Measurements from ENCODE around the gene HDAC9. TPM values are rescaled to one million over a fixed set of nuclear protein-coding genes. Genes with fewer than 3 reads are reported as not detected.
A peak's percentile ranks its signal among the peaks of the same experiment; 100 is the strongest.

The HDAC9 gene
- polyA plus RNA-seq, 1 of the 3 experiments (the other 2 are of a cell fraction), result 11.6 TPM

DNA sequence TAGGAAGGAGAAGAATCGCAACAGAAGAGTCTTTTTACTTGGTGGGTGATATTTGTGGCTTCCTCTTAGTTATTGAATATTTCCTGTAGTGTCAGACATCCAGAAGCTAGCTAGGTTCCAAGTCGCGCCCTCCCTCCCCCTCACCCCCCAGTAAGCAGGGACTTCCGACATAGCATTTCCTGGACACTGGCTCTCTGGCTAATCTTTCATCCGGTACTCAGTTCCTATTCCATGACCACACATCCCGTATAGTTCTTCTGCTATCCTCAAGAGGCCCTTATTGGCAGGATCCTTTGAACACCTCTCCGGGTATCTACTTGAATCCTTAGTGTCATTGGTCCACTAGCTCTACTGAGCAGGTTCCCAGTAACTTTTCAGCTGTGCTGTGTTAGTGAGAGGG lies 167.8 kb downstream of the HDAC9 start:
- Histone ChIP-seq H3K4me2 (no peak overlapping the region), H4K20me1 (ENCODE audit: insufficient read depth) (no peaks in the 10 kb centered on the region), H3F3A (replicated peaks; ENCODE audit: insufficient read depth) (peaks cover 21% of the 10 kb centered on the region), H3K27ac (ENCODE audit: low read depth in 2 of 2, low read length in 1 of 2) (no peak overlapping the region), H2AFZ (ENCODE audit: low read depth) (no peak overlapping the region), H3K27me3 (ENCODE audit: insufficient read depth) (no peaks in the 10 kb centered on the region), H3K36me3 (replicated peaks in 1 of 2; ENCODE audit: control insufficient read depth in 1 of 2, insufficient read depth in 2 of 2, low read length in 1 of 2) (peaks cover 42 to 50% of the 10 kb centered on the region in 2 experiments), H3K9me2 (no peaks in the 10 kb centered on the region), H3K4me3 (ENCODE audit: low read depth in 2 of 2, low read length in 1 of 2) (no peak overlapping the region), H3K9ac (no peak overlapping the region), H3K79me2 (ENCODE audit: insufficient read depth) (no peaks in the 10 kb centered on the region), H3K4me1 (ENCODE audit: control insufficient read depth in 1 of 2, insufficient read depth in 2 of 2, low read depth in 1 of 2, low read length in 1 of 2) (peaks cover 14 to 16% of the 10 kb centered on the region in 2 experiments; a peak in 3 of 4 replicates), H3K9me3 (no peaks in the 10 kb centered on the region)
- ChIA-PET POLR2A (no interaction called here), CTCF (interaction anchor here (1.0 kb wide), 1 partner anchor 92 kb away, joined by 6 read pairs; no protein-coding TSS in a partner anchor)
- DNase-seq, result no peak
- 97% methylated on average over 7 of the region's 7 CpGs for WGBS (ENCODE audit: low lambda C conversion rate)
- no peak for TF ChIP-seq CTCF (IDR thresholded peaks at IDR 0.05)
- TF ChIP-seq, protein P1, sequence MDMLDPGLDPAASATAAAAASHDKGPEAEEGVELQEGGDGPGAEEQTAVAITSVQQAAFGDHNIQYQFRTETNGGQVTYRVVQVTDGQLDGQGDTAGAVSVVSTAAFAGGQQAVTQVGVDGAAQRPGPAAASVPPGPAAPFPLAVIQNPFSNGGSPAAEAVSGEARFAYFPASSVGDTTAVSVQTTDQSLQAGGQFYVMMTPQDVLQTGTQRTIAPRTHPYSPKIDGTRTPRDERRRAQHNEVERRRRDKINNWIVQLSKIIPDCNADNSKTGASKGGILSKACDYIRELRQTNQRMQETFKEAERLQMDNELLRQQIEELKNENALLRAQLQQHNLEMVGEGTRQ (IDR thresholded peaks at IDR 0.05; ENCODE audit: borderline replicate concordance, low read depth, low read length), result no peak
- no peak for TF ChIP-seq TCF12 (IDR thresholded peaks at IDR 0.05)
- TF ChIP-seq MXI1 (IDR thresholded peaks at IDR 0.05; ENCODE audit: low read depth, low read length), result no peak
- TF ChIP-seq MAX (IDR thresholded peaks at IDR 0.05; ENCODE audit: low read depth), result no peak
- TF ChIP-seq SIN3A (IDR thresholded peaks at IDR 0.05; ENCODE audit: borderline replicate concordance, low read depth, low read length), result no peak

DNA sequence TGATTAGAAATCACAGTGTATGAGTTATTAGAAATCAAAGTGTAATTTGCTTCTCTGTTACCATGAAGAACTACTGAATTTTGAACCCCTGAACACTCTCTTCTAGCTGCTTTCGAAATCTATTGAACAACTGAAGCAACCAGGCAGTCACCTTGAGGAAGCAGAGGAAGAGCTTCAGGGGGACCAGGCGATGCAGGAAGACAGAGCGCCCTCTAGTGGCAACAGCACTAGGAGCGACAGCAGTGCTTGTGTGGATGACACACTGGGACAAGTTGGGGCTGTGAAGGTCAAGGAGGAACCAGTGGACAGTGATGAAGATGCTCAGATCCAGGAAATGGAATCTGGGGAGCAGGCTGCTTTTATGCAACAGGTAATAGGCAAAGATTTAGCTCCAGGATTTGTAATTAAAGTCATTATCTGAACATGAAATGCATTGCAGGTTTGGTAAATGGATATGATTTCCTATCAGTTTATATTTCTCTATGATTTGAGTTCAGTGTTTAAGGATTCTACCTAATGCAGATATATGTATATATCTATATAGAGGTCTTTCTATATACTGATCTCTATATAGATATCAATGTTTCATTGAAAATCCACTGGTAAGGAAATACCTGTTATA lies 170.7 kb downstream of the HDAC9 start:
- Histone ChIP-seq H3K4me2 (no peak overlapping the region), H4K20me1 (ENCODE audit: insufficient read depth) (no peaks in the 10 kb centered on the region), H3K27me3 (ENCODE audit: insufficient read depth) (no peaks in the 10 kb centered on the region), H3K9ac (no peak overlapping the region), H3K9me3 (no peaks in the 10 kb centered on the region), H3K4me1 (ENCODE audit: control insufficient read depth in 1 of 2, insufficient read depth in 2 of 2, low read depth in 1 of 2, low read length in 1 of 2) (peaks cover 9 to 16% of the 10 kb centered on the region in 2 experiments; a peak in 3 of 4 replicates), H3F3A (replicated peaks; ENCODE audit: insufficient read depth) (peaks cover 28% of the 10 kb centered on the region), H3K36me3 (replicated peaks in 1 of 2; ENCODE audit: control insufficient read depth in 1 of 2, insufficient read depth in 2 of 2, low read length in 1 of 2) (peaks cover 36 to 59% of the 10 kb centered on the region in 2 experiments), H3K9me2 (no peaks in the 10 kb centered on the region), H3K4me3 (ENCODE audit: low read depth in 2 of 2, low read length in 1 of 2) (no peak overlapping the region), H3K79me2 (ENCODE audit: insufficient read depth) (0 out of 2 replicates have a peak, but pooled peaks cover 3% of the 10 kb centered on the region), H2AFZ (ENCODE audit: low read depth) (peak overlapping the region; percentile 4; the same call in 1 of the 2 replicates), H3K27ac (ENCODE audit: low read depth in 2 of 2, low read length in 1 of 2) (peak overlapping the region; percentile 81 to 82)
- CTCF ChIA-PET, result interaction anchor here (0.6 to 3.1 kb wide), 57 partner anchors 9 to 1049 kb away, joined by 3 to 38 read pairs (median 4); no protein-coding TSS in a partner anchor
- TF ChIP-seq CTCF (IDR thresholded peaks at IDR 0.05) (peak; percentile 100), RAD21 (IDR thresholded peaks at IDR 0.05; ENCODE audit: low read length) (peak; percentile 81), MEF2A (IDR thresholded peaks at IDR 0.05; ENCODE audit: borderline replicate concordance, low read depth) (no peak), MAX (IDR thresholded peaks at IDR 0.05; ENCODE audit: low read depth) (no peak), SMC3 (IDR thresholded peaks at IDR 0.05; ENCODE audit: low read depth, low read length) (peak; percentile 85), CHD2 (IDR thresholded peaks at IDR 0.05; ENCODE audit: low read length, partially characterized antibody) (no peak)
- DNase-seq, result peak; percentile 53
- WGBS (ENCODE audit: low lambda C conversion rate), result 26% methylated on average over 4 of the region's 4 CpGs
- POLR2A ChIA-PET, result no interaction called here

Measured in SK-N-SH (cell line).